MM.1S (cell line): ENCODE data around the gene MYO9B.

Source experiments
- EZH2 ChIP-seq: fragments of 300-600 bp; sonication (generic); optimal IDR thresholded peaks from 2 replicates; pipeline ENCODE3; 2017; ENCODE audit warnings: low read depth, mild to moderate bottlenecking, antibody characterized with exemption, low read length, mixed read lengths
- EZH2phosphoT487 ChIP-seq: fragments of 300-600 bp; sonication (generic); IDR thresholded peaks from 2 replicates; pipeline ENCODE4 v1.6.1; 2018; ENCODE audit warnings: antibody characterized with exemption, low read length
- TF ChIP-seq, protein P1 (sequence below): fragments of 300-600 bp; sonication (generic); IDR thresholded peaks from 2 replicates; pipeline ENCODE4 v1.5.1; 2016; ENCODE audit warnings: antibody characterized with exemption, low read length, mixed read lengths

GRCh38 chr19:17155251-17155650 lies 79.7 kb downstream of the MYO9B start:
- TF ChIP-seq, protein P1, sequence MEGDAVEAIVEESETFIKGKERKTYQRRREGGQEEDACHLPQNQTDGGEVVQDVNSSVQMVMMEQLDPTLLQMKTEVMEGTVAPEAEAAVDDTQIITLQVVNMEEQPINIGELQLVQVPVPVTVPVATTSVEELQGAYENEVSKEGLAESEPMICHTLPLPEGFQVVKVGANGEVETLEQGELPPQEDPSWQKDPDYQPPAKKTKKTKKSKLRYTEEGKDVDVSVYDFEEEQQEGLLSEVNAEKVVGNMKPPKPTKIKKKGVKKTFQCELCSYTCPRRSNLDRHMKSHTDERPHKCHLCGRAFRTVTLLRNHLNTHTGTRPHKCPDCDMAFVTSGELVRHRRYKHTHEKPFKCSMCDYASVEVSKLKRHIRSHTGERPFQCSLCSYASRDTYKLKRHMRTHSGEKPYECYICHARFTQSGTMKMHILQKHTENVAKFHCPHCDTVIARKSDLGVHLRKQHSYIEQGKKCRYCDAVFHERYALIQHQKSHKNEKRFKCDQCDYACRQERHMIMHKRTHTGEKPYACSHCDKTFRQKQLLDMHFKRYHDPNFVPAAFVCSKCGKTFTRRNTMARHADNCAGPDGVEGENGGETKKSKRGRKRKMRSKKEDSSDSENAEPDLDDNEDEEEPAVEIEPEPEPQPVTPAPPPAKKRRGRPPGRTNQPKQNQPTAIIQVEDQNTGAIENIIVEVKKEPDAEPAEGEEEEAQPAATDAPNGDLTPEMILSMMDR, result no peak
- TF ChIP-seq EZH2, result no peak
- TF ChIP-seq EZH2phosphoT487, result no peak
